NCI-H2171 (cell line): Measurements from ENCODE around the gene OOSP4A.

ENCODE experiments used
- DNase-seq: peaks from one replicate; lab custom pipeline; 2025; lab: John Stamatoyannopoulos, UW

Gene OOSP4A

DNA sequence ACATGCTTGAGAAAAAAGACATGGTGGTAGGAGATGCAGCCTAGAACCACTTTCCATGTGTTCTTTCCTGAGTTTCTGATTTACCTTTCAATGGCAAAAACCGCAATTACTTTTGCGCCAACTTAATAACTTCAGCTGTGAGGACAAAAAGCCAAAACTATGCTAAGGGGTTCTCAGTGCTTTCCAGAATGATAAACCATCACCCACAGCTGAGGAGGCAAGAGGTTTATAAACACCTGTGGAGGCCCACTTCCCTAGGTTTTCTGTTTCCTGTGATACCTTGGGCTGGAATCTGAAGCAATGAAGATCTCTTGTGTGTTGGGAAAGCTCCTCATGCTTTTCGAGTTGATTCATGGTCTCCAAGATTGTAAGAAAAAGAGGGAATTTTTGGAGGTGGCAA is at the start of gene OOSP4A:
OOSP4A (plus strand) TSS at position 301 of the 400 bp plus-strand sequence; CDS start at position 301, 0 bp downstream.
- no peak for DNase-seq

DNA sequence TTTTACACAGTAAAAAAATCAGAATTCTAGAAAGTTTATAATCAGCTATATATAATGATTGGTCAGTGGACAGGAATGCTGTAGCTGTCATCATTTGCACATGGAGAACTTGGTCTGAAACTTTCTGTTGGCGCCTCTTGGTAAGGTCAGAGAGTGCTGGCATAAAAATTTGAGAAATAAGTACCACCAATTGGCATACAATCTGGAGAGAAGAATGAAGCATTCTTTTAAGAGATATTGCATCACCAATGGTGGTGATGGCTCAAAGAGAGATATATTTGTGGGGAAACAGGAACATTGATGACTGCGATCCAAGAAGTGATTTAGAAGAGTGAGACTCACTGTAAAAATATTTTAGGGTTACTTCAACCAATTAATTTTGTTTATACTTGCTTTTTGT is 45.4 kb upstream of the OOSP4A start:
- no peak for DNase-seq

DNA sequence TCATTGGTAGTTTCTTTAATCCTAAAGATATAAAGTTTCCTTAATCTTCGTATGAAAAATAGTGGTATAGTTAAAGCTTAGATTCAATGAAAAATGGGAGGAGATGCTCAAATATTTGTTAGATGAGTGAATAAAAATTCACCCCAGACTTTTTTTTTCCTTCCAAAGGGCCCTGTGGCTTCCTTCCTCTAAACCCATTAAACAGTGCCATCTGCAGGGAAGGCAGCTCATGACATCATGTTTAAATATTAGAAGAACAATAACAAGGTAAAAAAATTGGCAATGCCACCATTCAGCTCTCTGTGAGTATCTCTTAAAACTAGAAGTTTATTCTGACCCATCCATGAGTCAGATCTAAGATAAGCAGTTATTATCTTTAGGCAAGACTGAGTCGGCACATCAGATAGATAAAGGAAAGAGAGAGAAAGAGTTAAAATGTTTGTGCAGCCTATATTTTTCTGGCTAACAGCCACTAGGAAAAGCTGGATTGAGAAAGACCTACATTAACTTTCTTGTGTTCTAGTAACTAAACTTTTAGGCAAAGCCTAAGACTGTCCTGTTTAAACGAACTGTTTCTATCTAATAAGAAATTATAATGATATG is 44.7 kb upstream of the OOSP4A start:
- DNase-seq: no peak

DNA sequence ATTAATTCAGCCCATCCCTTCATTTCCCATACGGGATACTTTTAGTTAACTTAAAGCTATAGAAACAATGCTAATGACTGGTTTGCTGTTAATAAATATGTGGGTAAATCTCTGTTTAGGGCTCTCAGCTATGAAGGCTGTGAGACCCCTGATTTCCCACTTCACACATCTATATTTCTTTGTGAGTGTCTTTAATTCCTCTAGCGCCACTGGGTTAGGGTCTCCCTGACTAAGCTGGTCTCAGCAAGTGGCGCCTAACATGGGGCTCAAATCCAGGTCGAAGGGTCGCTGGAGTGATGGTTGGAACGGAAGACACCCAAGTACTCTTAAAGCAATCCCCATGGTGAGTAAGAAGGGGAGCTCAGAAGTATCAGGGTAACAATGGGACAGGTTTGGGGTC is 40.0 kb upstream of the OOSP4A start:
- DNase-seq: no peak

DNA sequence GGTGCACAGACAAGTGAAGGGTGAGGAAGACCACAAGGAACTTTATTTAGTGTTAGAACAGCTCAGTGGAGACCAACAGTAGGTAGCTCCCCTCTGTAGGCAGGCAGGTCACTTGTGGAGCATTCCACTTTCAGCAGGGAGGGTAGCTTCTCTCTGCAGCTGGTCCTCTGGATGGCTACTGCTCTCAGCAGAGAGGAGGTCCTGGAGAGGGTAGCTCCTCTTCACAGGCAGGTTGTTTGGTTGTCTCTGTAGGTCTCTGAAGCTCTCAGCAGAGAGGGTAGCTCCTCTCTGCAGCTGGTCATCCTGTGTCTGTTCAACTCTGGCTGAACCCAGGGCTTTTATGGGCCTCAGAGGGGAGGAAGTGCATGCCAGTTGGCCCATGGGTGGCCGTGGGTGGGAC is 32.1 kb upstream of the OOSP4A start:
- DNase-seq: no peak

DNA sequence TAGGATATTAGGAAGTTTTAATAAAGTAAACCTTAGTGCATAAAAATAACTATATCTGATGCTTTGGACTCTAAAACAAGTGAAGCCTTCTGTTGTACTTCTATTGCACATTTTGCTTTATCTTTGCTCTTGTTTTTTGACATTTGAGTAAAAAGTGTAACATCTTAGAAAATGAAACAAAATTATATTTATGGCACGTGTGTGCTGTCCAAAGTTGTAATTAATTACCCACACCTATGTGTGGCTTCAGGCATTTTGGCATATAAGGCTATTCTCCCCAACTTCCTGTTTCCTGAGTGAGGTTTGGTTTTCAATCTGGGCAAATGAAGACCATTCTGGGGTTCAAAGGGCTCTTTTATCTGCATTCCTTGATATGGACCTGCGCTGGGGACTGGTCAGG is 25.7 kb upstream of the OOSP4A start, which contains the start of gene OOSP1:
OOSP1 (plus strand) TSS at position 301 of the 400 bp plus-strand sequence; CDS start at position 324, 23 bp downstream.
- no peak for DNase-seq

DNA sequence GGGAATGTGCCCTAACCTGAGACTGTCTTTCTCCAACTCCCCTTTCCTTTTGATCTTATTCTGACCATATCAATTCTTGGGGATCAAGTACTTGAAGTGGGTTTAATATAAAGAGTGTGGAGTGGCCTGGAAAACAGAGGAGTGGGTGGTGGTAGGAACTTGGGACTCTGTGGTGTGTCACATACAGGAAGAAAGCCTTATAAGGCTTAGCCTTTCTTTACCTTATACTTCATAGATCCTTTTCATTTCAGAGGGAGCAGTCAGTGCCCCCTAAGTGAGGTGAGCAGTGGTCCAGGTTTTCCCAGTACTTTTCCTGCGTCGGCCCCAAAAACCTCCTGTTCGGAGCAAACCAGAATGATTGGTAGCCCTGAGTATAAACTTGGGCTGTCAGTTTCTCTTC is 25.1 kb upstream of the OOSP4A start:
- DNase-seq: no peak

DNA sequence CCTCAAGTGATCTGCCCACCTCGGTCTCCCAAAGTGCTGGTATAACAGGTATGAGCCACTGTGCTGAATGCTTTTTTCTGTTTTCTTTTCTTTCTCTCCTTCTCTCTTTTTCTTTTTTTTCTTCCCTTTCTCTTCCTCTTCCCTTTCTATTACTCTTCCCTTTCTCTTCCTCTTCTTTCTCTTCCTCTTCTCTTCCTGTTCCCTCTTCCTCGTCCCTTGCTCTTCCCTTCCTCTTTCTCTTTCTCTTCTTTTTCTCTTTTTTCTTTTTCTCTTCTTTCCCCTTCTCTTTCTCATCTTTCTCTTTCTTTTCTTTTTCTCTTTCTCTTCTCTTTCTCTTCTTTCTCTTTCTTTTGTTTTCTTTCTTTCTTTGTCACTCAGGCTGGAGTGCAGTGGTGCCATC is 24.4 kb upstream of the OOSP4A start:
- DNase-seq: no peak

DNA sequence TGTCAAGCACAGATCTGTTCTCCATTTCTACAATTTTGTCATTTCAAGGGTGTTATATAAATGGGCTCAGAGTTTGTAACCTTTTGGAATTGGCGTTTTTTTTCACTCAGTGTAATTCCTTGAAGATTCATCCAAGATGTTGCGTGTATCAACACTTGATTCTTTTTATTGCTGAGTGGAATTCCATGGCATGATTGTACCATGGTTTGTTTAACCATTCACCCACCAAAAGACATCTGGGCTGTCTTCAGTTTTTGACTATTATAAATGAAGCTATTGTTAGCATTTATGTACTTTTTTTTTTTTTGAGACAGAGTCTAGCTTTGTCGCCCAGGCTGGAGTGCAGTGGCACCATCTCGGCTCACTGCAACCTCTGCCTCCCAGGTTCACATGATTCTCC is 22.7 kb upstream of the OOSP4A start:
- no peak for DNase-seq

DNA sequence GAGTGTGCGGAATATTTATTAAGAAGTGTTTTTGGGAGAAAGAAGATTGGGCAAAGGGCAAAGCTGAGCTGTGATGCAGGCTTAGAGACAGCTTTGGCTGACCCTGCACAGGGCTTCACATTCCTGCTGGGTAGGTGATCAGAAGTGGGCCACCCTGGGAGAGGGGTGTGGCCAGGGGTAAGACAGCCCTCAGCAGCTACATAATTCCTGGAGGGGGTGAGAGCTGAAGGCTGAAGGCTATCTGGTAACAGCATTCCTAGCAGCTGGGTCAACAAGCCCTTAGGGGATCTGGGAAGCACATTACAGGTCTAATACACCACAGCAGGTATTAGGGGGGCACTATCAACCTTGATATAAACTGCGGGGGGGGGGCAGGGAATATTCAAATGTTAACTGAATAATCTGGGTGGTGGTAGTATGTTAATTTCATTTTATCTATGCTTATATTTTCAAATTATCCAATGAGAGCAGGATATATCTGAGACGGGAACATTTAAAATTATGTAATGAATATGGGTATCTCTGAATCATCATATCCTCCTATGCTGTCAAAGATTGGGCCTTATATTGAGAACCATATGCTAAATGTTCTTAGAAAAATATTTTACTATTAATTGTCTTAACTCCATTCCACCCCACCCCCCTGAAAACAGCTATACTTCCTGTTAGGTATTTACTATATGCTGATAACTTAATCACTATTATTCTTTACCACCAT is 19.7 kb upstream of the OOSP4A start:
- DNase-seq: no peak

DNA sequence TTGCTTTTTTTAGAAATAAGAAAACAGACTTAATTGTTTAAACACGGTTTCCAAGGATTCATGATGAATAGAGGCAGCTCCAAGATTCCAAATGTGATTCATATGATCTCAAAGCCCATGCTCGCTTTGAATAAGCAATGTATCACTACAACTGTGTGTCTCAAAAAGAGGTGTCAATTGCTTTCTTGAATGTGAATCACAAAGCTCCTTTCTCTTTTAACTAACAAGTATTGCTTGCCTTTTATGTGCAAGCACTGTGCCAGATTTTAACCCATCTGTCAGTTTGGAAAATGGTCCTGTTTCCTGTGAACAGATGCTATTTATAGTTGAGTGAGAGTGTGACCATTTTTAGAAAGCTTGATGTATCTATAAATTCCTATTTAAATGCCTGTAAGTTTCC is 19.1 kb upstream of the OOSP4A start:
- peak; percentile 1 for DNase-seq

DNA sequence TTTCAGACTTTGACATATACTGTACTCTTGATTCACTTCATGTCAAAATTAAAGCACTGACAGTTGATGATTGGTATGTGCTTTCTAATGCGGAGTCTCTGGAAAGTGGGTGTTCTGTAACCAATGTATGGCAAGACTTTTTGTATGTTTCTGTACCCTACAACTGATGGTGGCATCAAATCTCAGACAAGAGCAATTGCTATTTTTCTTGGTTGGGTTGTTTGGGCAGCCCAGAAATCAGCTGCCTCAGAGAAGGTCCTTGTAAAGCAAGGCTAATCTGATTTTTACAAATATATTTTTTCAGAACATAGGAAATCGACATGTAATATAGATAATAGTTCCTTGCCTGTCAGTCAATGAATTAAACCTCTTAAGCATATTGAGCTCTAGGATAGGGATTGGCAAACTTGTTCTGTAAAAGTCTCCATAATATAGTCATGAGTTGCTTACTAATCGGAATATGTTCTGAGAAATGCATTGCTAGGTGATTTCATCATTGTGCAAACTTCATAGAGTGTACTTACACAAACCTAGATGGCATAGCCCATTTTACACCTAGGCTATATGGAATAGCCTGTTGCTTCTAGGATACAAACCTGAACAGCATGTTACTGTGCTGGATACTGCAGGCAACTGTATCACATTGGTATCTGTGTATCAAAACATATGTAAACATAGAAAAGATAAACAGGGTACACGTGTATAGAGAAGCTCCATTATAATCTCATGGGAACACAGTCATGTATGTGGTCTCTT is 10.2 kb upstream of the OOSP4A start:
- no peak for DNase-seq

DNA sequence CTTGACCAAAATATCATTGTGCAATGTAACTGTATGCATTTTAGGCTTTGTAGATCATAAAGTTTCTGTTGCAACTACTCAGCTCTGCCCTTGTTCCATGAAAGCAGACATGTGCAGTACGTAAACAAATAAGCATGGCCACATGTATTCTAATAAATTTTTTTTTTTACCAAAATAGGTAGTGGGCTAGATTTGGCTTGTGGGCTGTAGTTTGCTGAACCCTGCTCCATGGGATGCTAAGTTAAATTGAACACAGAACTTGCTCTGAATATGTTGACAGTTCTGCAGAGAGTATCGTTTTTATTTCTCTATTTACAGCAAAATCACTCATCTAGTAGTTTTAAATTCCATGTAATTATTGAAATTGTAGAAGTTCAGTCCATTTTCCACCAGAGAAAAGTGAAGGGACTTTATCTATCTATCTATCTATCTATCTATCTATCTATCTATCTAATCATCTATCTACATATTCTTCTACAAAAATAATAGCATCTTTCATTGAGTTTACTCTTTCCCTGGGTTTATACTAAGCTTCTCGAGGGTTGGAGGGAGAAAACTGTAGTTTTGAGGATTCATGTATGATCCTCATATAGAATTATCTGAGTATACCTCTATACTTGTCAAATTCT is 9.5 kb upstream of the OOSP4A start:
- no peak for DNase-seq

DNA sequence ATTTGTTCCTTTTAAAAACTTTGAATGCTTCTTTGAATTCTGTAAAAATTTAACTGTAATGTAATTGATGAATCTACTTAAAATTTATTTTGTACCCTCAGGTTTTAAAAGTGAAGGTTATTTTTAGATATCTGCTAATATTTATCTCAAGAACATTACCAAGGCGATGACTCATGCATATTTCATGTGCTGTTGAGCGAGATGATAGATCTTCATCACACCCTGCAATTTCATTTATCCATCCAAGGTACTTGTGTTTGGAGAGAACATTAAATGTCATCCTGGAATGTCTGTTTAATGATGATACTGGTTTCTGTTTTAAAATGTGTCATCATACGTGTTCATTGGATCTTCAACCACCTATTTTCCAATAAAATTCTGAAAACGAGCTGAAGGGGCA is 6.7 kb upstream of the OOSP4A start:
- DNase-seq: no peak

DNA sequence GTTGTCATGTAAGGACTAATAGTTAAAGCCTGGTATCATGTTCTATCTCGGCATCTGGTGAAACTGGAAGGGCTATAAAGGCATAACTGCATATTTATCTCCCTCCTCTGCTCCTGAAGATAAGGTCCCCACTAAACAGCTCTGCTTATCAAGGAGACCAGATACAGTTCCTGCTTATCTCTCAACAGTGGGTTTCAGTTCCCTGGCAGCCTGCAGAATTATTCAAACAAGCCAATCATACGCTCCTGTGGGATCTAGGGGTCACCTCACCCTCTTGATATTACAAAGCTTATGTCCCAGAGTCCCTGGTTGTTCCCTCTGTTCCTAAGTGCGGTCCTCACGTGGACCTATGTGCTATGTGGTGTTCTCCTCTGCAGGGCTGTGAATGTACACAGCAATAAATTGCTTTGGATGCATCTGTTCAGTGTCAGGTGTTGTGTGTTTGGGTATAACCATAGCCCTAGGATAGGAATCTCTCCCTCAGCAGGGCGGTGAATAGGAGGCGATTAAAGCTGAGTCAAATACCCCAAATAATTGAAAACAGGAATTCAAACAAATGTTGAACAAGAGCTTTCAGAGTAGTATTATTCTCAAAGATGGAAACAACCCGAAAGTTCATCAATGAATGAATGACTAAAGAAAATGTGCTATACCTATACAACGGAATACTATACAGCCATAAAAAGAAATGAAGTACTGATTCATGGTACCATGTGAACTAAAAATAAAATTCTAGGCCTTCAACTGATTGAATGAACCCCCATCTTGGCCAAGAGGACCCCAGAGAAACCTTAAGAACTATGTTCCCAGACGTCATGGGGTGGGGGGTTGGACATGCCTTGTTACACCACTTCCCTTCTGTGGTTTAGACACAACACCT is 3.1 kb upstream of the OOSP4A start:
- no peak for DNase-seq

DNA sequence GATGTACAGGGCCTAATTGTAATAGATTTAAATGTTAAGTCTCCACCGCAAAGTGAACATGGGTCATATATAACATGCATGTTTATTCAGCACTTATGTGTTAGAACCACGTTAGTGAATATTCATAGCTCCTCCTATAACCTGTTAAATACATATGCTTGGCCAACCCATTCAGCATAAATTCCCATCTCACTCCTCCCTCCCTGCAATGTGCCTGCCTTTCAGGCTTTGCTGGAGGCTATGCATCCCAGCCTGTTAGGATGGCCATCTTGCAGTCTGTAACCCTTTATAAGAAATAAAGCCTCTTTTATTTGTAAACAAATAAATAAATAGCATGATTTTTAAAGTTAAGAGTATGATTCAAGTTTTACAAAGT is 1.7 kb upstream of the OOSP4A start:
- DNase-seq: no peak

DNA sequence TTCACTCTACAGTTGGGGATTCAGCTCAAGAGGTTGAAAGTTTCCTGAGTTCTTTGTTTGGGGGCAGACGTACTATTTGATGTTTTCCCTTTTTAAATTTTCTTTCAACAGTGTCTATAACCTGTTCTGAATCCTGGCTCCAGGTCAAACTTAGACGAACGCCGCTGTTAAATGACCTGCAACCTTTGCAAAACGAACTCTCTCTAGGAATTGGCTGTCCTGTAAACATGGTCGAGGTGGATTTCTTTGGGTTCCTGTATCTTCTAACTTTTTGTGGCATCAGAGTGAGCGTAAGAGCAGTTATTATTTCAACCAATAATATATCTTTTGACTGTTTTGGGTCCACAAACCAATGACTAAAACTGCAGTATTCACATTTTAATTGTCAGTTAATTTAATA is 1.6 kb downstream of the OOSP4A start:
- no peak for DNase-seq

DNA sequence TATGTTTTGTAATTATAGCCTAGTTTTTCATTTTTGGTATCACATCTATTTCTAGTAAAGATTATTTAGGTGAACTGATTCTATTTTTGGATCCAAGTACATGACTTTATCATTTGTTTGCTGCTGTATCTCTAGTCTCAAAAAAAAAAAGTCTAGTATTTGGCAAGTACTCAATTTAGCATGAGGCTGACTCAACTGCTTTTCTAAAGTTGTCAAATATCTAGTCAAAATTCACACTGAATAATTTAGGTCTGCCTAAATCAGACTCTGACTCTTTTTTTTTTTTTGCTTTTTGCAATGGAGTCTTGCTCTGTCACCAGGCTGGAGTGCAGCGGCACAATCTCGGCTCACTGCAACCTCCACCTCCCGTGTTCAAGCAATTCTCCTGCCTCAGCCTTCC is 2.4 kb downstream of the OOSP4A start:
- DNase-seq: no peak

DNA sequence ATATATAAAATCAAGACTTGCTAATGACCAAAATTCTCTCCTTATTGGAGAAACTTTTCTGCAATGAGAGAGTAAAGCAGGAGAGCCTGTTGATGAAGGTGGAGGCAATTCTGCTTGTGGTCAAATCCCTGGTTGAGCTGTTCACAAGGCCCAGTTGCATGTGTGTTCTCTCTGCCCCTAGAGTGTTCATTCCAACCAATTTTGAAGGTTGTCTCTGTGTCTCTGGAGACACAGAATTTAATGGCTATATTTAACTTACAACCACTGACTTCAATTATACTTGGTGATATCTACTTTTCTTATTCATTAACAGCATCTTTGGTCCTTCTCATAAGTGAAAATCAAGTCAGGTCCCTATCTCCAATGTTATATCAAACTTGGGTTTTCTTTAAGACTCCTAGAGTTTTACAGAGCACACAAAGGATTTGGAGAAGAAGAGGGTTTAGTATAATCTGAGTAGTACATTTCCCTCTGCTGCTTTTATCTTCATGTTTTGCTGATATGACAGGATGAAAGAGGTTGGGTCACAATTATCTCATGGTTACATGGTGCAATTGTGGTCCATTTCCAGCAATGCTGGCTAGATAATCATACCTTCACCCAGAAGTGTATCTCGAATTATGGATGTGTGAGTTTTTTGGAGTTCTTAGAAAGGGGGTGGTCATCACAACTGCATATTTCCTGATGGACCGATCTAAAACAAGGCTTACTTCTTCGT is 4.0 kb downstream of the OOSP4A start:
- DNase-seq: no peak

DNA sequence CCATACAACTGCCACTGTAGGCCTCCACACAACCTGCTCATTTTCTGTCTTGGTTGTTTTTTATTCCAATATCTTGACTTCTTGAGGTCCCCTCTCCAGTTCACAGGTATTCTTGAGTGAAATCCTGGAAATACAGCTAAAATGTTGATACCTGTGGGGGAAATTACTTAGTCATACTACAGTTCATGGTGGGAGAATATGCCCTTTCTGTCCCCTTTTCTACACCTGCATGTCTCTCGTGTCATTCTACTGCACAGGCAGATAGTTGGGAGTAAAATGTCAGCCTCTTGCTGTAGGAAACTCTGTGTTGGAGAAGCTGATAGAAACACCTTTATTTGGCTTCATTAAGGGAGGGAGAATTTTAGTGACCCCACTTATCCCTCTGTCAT is 4.6 kb downstream of the OOSP4A start:
- DNase-seq: no peak

DNA sequence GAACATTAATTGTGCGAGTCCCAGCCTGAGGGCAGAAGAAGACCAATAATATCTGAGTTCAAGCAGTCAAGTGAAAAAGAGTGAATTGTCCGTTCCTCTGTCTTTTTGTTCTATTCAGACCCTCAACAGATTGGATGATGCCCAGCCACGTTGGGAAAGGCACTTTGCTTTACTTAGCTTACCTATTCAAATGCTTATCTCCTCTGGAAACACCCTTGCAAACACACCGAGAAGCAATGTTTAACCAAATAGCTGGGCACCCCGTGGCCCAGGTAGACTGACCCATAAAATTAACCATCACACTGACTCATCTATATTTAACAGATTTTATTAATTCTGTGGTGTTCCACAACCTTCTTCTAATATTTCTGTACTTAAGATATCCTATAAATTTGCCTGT is 9.3 kb downstream of the OOSP4A start:
- DNase-seq: no peak
